Cardiac muscle cell (in vitro differentiated cells and primary cell): ENCODE data around the gene DNAH7. TPM values are rescaled to one million over a fixed set of nuclear protein-coding genes. Genes with fewer than 3 reads are reported as not detected.

Experiments used
- DNase-seq, 2 donors: peaks; one replicate each; pipeline versions ENCODE4 v3.0.0 to v3.0.0-alpha.2; 2010 to 2017; ENCODE audit warnings: low read depth in 1 of 2, low spot score in 1 of 2
- H3K27ac ChIP-seq: fragments of 200-600 bp; sonication (generic); 2 replicates; pipeline ENCODE4 v1.5.1; 2016
- H3K27me3 ChIP-seq: fragments of 200-600 bp; sonication (generic); 2 replicates; pipeline ENCODE4 v1.6.0; 2016; ENCODE audit warnings: control low read depth
- H3K36me3 ChIP-seq: fragments of 200-600 bp; sonication (generic); 2 replicates; pipeline ENCODE4 v1.5.1; 2016; ENCODE audit warnings: control low read depth
- H3K4me1 ChIP-seq: fragments of 200-600 bp; sonication (generic); 2 replicates; pipeline ENCODE4 v1.8.1; 2017; ENCODE audit warnings: low read depth, mild to moderate bottlenecking, mixed run types
- H3K4me3 ChIP-seq: fragments of 200-600 bp; sonication (generic); 2 replicates; pipeline ENCODE4 v1.5.1; 2016; ENCODE audit warnings: mild to moderate bottlenecking
- H3K9me3 ChIP-seq: fragments of 200-600 bp; sonication (generic); 2 replicates; pipeline ENCODE4 v1.5.1; 2017; ENCODE audit warnings: low read depth, mild to moderate bottlenecking, control low read depth
- polyA plus RNA-seq: library from polyadenylated mRNA; unstranded; fragments of >200 nt; fragmentation: Nextera tagmentation; extraction: Ambion mirVana; gene quantifications from 2 replicates; pipeline ENCODE4 v1.2.1, GENCODE V29; 2016
- total RNA-seq: library from RNA; depleted of rRNA; stranded (reverse); fragments of >200 nt; gene quantifications from 2 replicates; pipeline ENCODE4 v1.2.3, GENCODE V29; 2016
- TF ChIP-seq, protein P1 (sequence below): IDR thresholded peaks from 2 replicates; pipeline ENCODE4 v1.5.1; 2012; ENCODE audit warnings: low read depth, mild to moderate bottlenecking, low read length

The DNAH7 gene
- total and polyA plus RNA-seq, 2 experiments from 2014 or later: 0.75 to 1.8 TPM

DNA sequence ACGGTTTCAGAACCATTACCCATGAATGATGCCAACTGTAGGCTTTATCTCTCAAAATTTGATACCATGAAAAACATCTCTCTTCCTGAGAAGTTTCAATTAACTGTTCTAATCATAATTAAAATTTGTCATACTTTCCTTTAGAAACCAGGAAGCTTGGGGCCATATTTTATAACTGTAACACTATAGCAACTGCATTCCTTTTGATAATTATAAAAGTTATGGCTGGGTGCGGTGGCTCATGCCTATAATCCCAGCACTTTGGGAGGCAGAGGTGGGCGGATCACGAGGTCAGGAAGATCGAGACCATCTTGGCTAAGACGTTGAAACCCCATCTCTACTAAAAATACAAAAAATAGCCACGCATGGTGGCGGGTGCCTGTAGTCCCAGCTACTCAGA, 70.6 kb downstream of the DNAH7 start:
- no peaks in the 10 kb centered on the region for H3K27me3 ChIP-seq
- DNase-seq: no peak
- no peak overlapping the region for H3K27ac ChIP-seq
- no peaks in the 10 kb centered on the region for H3K9me3 ChIP-seq
- H3K4me3 ChIP-seq: no peak overlapping the region
- no peaks in the 10 kb centered on the region for H3K36me3 ChIP-seq
- TF ChIP-seq, protein P1, sequence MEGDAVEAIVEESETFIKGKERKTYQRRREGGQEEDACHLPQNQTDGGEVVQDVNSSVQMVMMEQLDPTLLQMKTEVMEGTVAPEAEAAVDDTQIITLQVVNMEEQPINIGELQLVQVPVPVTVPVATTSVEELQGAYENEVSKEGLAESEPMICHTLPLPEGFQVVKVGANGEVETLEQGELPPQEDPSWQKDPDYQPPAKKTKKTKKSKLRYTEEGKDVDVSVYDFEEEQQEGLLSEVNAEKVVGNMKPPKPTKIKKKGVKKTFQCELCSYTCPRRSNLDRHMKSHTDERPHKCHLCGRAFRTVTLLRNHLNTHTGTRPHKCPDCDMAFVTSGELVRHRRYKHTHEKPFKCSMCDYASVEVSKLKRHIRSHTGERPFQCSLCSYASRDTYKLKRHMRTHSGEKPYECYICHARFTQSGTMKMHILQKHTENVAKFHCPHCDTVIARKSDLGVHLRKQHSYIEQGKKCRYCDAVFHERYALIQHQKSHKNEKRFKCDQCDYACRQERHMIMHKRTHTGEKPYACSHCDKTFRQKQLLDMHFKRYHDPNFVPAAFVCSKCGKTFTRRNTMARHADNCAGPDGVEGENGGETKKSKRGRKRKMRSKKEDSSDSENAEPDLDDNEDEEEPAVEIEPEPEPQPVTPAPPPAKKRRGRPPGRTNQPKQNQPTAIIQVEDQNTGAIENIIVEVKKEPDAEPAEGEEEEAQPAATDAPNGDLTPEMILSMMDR: no peak
- no peaks in the 10 kb centered on the region for H3K4me1 ChIP-seq

DNA sequence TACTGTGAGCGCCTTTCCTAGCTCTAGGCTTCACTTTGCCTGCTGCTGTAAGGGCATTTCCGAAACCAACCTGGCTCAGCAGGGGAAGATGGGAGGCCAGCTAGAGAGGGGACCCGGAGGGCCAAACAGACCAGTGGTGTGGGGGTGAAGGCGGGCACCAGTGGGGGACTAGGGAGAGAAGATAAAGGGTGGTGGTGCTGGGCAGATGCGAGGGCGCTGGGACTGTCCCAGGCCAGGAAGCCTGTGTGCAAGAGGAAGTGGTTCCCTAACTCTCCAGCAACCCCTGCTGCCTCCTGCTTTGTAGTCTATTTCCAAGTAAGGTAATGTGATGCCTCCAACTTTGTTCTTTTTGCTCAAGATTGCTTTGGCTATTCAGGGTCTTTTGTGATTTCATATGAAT, 73.1 kb downstream of the DNAH7 start:
- H3K4me3 ChIP-seq: no peak overlapping the region
- H3K27ac ChIP-seq: no peak overlapping the region
- no peaks in the 10 kb centered on the region for H3K4me1 ChIP-seq
- no peaks in the 10 kb centered on the region for H3K9me3 ChIP-seq
- no peak for DNase-seq
- no peaks in the 10 kb centered on the region for H3K27me3 ChIP-seq
- no peaks in the 10 kb centered on the region for H3K36me3 ChIP-seq
- TF ChIP-seq, protein P1: no peak

DNA sequence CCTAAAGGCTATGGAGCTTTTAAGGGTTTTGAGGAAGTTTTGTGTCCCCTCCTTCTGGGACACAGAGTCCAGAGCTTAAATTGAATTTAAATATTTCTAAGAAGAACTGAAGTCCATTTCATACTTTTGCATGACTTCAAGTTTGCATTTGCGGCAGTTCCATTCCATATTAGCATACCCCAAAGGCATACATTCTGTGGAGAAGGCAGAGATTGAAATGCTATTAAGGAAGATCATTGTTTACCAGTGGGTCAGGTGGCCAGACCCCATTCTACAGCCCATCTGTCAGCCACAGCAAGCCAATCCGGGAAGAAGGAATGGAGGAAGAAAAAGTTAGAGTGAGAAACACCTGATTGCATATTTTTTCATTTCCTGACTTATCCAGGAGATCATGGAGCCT, 75.0 kb downstream of the DNAH7 start:
- Histone ChIP-seq H3K27me3 (no peaks in the 10 kb centered on the region), H3K9me3 (no peaks in the 10 kb centered on the region), H3K4me3 (no peak overlapping the region), H3K27ac (no peak overlapping the region), H3K36me3 (no peaks in the 10 kb centered on the region), H3K4me1 (no peaks in the 10 kb centered on the region)
- no peak for DNase-seq
- TF ChIP-seq, protein P1: no peak

DNA sequence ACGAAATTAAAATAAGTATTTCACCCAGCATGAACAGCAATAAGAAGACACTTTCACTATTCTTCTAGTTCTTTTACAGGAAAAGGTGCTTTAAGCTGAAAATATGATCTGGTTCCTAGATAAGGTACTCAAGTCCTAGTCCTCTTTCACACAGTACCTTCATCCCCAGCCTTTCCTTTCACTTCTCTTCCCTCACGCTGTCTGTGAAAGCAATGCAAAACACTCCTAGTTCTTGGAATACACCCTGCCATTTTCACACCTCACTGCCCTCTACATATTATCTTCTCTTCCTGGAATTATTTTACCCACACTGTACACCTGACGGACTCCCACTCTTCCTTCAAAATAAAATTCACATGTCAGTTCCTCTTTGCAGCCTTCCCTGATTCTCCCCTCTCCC, 82.9 kb downstream of the DNAH7 start:
- Histone ChIP-seq H3K4me1 (no peaks in the 10 kb centered on the region), H3K4me3 (no peak overlapping the region), H3K36me3 (no peaks in the 10 kb centered on the region), H3K27ac (no peak overlapping the region), H3K27me3 (no peaks in the 10 kb centered on the region), H3K9me3 (no peaks in the 10 kb centered on the region)
- no peak for DNase-seq
- TF ChIP-seq, protein P1: no peak

DNA sequence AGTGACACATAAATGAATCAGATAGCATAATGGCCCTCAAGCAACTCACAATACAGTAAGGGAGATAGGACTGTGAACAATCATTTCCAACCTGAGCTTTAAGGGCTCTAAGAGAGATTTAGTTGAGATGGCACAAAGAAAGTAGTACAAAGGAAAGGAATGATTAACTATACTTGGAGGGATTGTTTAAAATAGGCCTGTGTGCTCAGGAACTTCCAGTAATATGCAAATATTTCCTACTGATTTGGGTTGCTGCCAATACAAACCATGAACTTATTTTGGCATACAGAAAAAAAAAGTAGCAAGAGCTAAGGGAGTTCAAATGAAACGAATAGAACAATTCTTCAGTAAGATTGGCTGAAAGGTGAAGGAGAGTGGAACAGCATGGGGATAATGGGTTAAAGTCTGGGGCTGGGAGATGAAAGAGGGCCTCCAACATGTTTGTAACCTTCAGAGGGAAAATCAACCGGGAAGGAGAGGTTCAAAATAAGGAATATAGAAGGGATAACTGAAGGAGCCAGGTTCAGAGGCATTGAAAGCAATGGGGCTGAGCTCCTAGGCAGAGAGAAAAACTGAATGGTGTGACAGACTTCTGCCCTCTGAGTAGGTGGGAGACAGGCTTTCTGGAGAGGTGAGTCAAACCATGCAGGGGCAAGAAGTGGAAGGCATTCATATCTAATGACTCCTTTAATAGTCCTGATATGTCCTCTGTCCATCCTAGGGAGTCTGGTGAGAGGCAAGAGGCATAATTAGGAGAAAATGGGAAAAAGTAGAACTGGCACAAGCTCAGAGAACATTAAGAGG, 83.5 kb downstream of the DNAH7 start:
- TF ChIP-seq, protein P1: no peak
- Histone ChIP-seq H3K4me3 (no peak overlapping the region), H3K27me3 (no peaks in the 10 kb centered on the region), H3K27ac (no peak overlapping the region), H3K4me1 (no peaks in the 10 kb centered on the region), H3K9me3 (no peaks in the 10 kb centered on the region), H3K36me3 (no peaks in the 10 kb centered on the region)
- peak in 1 of 2 donors; percentile 13 for DNase-seq
